ENCODE results near the gene HSD17B2.

Gene HSD17B2

DNA sequence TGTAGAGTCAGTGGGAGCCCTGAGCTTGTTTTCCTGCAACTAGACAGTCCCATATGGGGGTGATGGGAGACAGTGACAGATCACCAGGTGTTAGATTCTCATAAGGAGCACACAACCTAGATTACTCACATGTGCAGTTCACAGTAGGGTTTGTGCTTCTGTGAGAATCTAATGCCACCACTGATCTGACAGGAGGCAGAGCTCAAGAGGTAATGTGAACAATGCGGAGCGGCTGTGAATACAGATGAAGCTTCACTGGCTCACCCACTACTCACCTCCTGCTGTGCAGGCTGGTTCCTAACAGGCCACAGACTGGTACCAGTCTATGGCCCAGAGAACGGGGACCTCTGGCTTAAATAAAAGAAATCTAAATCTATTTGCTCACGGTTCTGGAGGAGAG, 10.2 kb upstream of the HSD17B2 start:
- DNase-seq (ENCODE audit: low read depth, low spot score), result no peak
- no peaks in the 10 kb centered on the region for H3K9me3 ChIP-seq (ENCODE audit: low read depth, low read length)
- H3K4me3 ChIP-seq, result no peak overlapping the region
- H3K9ac ChIP-seq (ENCODE audit: insufficient read length), result no peak overlapping the region
- TF ChIP-seq FOXP2 (optimal IDR thresholded peaks at IDR 0.05; ENCODE audit: control extremely low read depth, extremely low read length, insufficient read depth) (no peak), POLR2AphosphoS5 (IDR thresholded peaks at IDR 0.05; ENCODE audit: borderline replicate concordance, low read depth, low read length) (no peak), EZH2 (IDR thresholded peaks at IDR 0.05) (no peak)
- no peaks in the 10 kb centered on the region for H3K36me3 ChIP-seq (ENCODE audit: insufficient read depth, low read length)
- H3K27ac ChIP-seq, result no peak overlapping the region

DNA sequence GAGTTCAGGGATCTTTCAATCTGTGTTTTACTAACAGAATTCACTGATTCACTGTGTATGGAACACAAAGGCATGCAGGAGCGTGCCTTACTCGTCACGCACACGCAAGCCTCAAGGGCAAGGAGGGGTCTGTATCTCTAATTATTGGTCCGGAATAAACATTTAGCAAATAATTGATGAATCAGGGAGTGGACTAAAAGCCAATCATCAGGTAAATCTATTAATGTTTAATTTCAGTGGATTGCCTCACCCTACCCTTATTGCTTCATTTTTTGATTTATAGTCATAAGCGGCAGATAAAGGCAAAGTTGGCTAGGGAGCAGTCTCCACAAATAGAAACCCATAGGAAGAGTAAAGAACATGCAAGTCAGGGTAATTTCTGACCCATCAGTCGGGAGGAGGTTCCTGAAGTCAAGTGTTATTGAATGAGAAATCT, 7.4 kb upstream of the HSD17B2 start:
- TF ChIP-seq EZH2 (IDR thresholded peaks at IDR 0.05) (no peak), POLR2AphosphoS5 (IDR thresholded peaks at IDR 0.05; ENCODE audit: borderline replicate concordance, low read depth, low read length) (no peak), FOXP2 (optimal IDR thresholded peaks at IDR 0.05; ENCODE audit: control extremely low read depth, extremely low read length, insufficient read depth) (no peak)
- H3K4me3 ChIP-seq, result no peak overlapping the region
- H3K9ac ChIP-seq (ENCODE audit: insufficient read length), result no peak overlapping the region
- no peaks in the 10 kb centered on the region for H3K36me3 ChIP-seq (ENCODE audit: insufficient read depth, low read length)
- no peak overlapping the region for H3K27ac ChIP-seq
- H3K9me3 ChIP-seq (ENCODE audit: low read depth, low read length), result no peaks in the 10 kb centered on the region
- DNase-seq (ENCODE audit: low read depth, low spot score), result no peak

DNA sequence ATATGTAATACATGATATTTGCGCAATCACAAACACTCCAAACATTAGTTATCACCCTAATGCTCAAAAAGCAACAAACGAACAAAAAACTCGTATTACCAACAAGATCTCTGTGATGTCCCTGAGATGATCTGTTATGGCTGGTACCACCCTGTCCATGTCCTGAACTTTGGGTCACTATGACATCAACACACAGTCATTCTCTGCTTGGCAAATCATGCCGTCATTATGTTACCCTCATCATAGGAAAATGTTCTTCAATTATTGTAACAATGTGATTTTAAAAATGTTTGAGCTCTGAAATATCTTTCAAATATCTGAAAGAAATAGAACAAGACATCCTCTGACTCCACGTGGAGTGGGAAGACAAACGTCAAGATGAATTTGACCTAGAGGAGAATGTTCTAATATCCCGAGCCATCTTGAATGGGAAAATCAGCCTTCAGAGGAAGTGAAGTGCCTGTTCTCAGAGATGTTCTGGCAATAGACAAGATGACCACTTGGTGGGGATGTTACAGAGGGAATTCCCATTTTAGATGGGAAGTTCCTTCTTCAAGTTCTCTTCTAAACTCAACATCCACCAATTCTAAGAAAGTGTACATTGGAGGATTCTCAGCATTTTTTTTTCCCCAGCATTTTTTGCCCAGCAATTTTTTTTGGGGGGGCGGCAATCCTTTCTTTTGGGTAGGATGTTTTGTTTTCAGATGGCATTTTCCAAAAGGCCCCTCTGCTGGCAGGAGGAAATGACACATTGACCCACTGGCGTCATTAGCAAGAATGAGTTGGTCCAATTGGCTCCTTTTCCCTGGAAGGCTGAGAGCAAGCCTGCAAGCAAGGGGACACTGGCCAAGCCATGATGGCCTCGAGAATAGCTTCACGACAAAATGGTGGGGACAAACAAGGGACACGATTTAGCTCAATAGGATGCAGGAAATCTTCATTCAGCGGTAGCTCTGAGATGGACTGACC, 3.7 kb upstream of the HSD17B2 start:
- H3K4me3 ChIP-seq, result no peak overlapping the region
- H3K9me3 ChIP-seq (ENCODE audit: low read depth, low read length), result no peaks in the 10 kb centered on the region
- H3K27ac ChIP-seq, result no peak overlapping the region
- no peaks in the 10 kb centered on the region for H3K36me3 ChIP-seq (ENCODE audit: insufficient read depth, low read length)
- DNase-seq (ENCODE audit: low read depth, low spot score), result peak; percentile 26
- TF ChIP-seq FOXP2 (optimal IDR thresholded peaks at IDR 0.05; ENCODE audit: control extremely low read depth, extremely low read length, insufficient read depth) (no peak), EZH2 (IDR thresholded peaks at IDR 0.05) (no peak), POLR2AphosphoS5 (IDR thresholded peaks at IDR 0.05; ENCODE audit: borderline replicate concordance, low read depth, low read length) (no peak)
- H3K9ac ChIP-seq (ENCODE audit: insufficient read length), result no peak overlapping the region

DNA sequence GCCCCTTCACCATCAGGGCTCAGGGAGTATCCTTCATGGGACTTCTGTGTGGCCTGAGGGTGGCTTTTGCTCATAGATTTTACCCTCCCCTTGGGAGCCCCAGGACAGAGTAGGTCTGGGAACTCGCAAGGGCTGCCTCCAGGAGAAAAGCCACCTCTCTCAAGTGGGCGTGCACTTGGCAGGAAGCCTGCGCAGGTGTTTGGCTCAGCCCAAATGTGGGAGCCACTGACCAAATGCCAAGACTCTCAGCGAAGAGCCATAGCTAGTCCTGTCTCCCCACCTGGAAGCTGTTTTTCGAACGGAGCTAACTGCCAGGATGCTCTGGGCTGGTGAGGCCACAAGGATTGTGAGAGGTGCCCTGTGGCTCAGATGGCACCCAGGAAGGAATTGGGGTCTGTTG, 2.0 kb upstream of the HSD17B2 start:
- H3K4me3 ChIP-seq, result no peak overlapping the region
- no peak overlapping the region for H3K9ac ChIP-seq (ENCODE audit: insufficient read length)
- TF ChIP-seq POLR2AphosphoS5 (IDR thresholded peaks at IDR 0.05; ENCODE audit: borderline replicate concordance, low read depth, low read length) (no peak), EZH2 (IDR thresholded peaks at IDR 0.05) (no peak), FOXP2 (optimal IDR thresholded peaks at IDR 0.05; ENCODE audit: control extremely low read depth, extremely low read length, insufficient read depth) (no peak)
- no peaks in the 10 kb centered on the region for H3K36me3 ChIP-seq (ENCODE audit: insufficient read depth, low read length)
- DNase-seq (ENCODE audit: low read depth, low spot score), result no peak
- no peaks in the 10 kb centered on the region for H3K9me3 ChIP-seq (ENCODE audit: low read depth, low read length)
- no peak overlapping the region for H3K27ac ChIP-seq

DNA sequence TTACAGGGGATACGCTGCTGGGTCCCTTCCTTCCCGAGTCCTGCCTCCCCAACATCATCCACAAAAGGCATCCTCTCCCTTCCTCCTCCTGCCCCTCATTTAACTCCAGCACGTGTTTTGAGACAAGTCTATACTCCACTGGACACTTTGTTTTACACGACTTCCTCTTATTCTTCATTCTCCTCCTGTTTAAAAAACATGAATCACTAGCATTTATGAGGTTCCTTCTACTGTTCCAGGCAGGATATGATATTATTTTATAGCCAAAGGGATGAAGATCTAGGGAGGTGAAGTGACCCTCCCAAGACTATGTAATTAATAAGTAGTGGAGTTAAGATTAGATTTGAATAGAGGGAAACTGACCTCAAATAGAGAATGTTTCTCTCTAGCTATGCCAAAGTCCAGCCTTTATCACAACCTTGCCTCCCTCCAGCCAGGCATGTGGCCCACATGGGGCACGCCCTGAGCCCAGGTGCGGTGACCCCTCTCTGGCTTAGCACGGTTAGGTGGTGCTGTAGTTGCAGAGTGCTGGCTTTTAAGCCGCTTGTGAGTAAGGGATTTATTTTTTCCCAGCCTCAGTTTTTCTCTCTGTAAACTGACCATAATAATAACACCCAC, 1.3 kb upstream of the HSD17B2 start:
- Histone ChIP-seq H3K4me3 (no peak overlapping the region), H3K9me3 (ENCODE audit: low read depth, low read length) (no peaks in the 10 kb centered on the region), H3K36me3 (ENCODE audit: insufficient read depth, low read length) (no peaks in the 10 kb centered on the region), H3K27ac (no peak overlapping the region), H3K9ac (ENCODE audit: insufficient read length) (no peak overlapping the region)
- no peak for DNase-seq (ENCODE audit: low read depth, low spot score)
- no peak for TF ChIP-seq POLR2AphosphoS5 (IDR thresholded peaks at IDR 0.05; ENCODE audit: borderline replicate concordance, low read depth, low read length)
- TF ChIP-seq FOXP2 (optimal IDR thresholded peaks at IDR 0.05; ENCODE audit: control extremely low read depth, extremely low read length, insufficient read depth), result no peak
- TF ChIP-seq EZH2 (IDR thresholded peaks at IDR 0.05), result no peak

DNA sequence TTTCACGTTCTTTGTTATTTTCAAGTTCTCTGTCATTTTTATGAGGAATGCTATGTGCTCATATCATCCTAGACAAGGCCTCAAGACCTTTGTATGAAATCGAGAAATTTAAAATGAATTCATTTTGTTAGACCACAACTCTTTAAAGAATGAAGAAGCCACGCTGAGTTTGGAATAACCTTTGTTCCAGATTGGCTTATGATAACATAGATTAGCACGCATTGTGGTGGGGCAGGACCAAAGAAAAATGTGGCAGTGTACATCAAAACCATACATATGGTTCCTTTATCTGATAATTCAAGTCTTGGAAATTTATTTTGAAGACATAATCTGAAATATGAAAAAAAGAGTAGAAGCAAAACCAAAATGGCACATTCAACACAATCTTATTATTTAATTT, 2.2 kb downstream of the HSD17B2 start:
- no peak overlapping the region for H3K27ac ChIP-seq
- H3K9ac ChIP-seq (ENCODE audit: insufficient read length), result no peak overlapping the region

DNA sequence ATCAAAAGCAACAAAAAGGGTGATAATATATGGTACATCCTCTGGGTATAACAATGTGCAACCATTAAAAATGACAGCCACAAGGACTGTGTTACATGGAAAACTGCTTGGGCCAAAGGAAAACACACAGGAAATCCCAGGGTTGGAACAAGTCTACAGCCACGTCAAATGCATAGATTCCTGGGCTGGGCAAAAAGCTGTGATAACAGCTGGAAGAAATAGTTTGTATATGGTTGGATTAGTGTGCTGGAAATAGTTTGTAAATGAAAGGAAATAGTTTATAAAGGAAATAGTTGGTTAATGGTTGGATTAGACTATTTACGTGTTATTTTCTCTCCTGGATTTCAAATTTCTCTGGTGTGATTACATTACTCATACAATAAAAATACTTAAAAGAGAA, 2.6 kb downstream of the HSD17B2 start:
- H3K36me3 ChIP-seq (ENCODE audit: insufficient read depth, low read length), result no peaks in the 10 kb centered on the region
- TF ChIP-seq FOXP2 (optimal IDR thresholded peaks at IDR 0.05; ENCODE audit: control extremely low read depth, extremely low read length, insufficient read depth), result no peak
- TF ChIP-seq EZH2 (IDR thresholded peaks at IDR 0.05), result no peak
- TF ChIP-seq POLR2AphosphoS5 (IDR thresholded peaks at IDR 0.05; ENCODE audit: borderline replicate concordance, low read depth, low read length), result no peak
- no peak for DNase-seq (ENCODE audit: low read depth, low spot score)
- peak overlapping the region; percentile 73 for H3K4me3 ChIP-seq
- H3K9me3 ChIP-seq (ENCODE audit: low read depth, low read length), result no peaks in the 10 kb centered on the region
- no peak overlapping the region for H3K9ac ChIP-seq (ENCODE audit: insufficient read length)
- H3K27ac ChIP-seq, result peak overlapping the region; percentile 25; the same call in 1 of the 2 replicates

More for the DNA sequence above, 2.2 kb downstream of the HSD17B2 start:
- Histone ChIP-seq H3K9me3 (ENCODE audit: low read depth, low read length) (no peaks in the 10 kb centered on the region), H3K4me3 (peak overlapping the region; percentile 73), H3K36me3 (ENCODE audit: insufficient read depth, low read length) (no peaks in the 10 kb centered on the region)
- no peak for DNase-seq (ENCODE audit: low read depth, low spot score)
- TF ChIP-seq EZH2 (IDR thresholded peaks at IDR 0.05) (no peak), POLR2AphosphoS5 (IDR thresholded peaks at IDR 0.05; ENCODE audit: borderline replicate concordance, low read depth, low read length) (no peak), FOXP2 (optimal IDR thresholded peaks at IDR 0.05; ENCODE audit: control extremely low read depth, extremely low read length, insufficient read depth) (no peak)

DNA sequence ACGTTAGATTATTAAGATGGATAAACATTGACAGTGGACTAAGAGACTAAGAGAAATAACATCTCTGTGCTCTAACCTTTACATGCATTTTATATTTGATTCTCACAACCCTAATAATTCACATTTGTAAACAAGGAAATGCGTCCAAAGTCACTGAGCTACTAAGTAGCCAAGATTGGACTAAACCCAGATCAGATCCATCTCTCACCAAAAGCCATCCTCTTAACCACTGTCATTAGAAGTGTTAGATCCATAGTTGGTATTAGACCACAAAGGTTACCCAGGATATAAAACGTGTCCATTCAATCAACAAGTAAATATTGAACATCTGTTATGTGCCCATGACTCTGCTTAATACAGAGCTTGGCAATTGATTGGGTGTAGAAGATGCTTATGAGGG, 5.2 kb downstream of the HSD17B2 start:
- H3K27ac ChIP-seq, result no peak overlapping the region
- no peaks in the 10 kb centered on the region for H3K9me3 ChIP-seq (ENCODE audit: low read depth, low read length)
- H3K9ac ChIP-seq (ENCODE audit: insufficient read length), result no peak overlapping the region
- DNase-seq (ENCODE audit: low read depth, low spot score), result no peak
- TF ChIP-seq FOXP2 (optimal IDR thresholded peaks at IDR 0.05; ENCODE audit: control extremely low read depth, extremely low read length, insufficient read depth) (no peak), POLR2AphosphoS5 (IDR thresholded peaks at IDR 0.05; ENCODE audit: borderline replicate concordance, low read depth, low read length) (no peak), EZH2 (IDR thresholded peaks at IDR 0.05) (no peak)
- no peak overlapping the region for H3K4me3 ChIP-seq
- no peaks in the 10 kb centered on the region for H3K36me3 ChIP-seq (ENCODE audit: insufficient read depth, low read length)

Data from SK-N-MC (cell line).